GM10847 (cell line): Measurements from ENCODE around the gene BCL11A.
A peak's percentile ranks its signal among the peaks of the same experiment; 100 is the strongest.

Source experiments
- POLR2A ChIP-seq: IDR thresholded peaks from 2 replicates; pipeline ENCODE4 v1.6.1; 2011; ENCODE audit not compliant: insufficient read length; ENCODE audit errors: extremely low read depth

BCL11A gene

DNA sequence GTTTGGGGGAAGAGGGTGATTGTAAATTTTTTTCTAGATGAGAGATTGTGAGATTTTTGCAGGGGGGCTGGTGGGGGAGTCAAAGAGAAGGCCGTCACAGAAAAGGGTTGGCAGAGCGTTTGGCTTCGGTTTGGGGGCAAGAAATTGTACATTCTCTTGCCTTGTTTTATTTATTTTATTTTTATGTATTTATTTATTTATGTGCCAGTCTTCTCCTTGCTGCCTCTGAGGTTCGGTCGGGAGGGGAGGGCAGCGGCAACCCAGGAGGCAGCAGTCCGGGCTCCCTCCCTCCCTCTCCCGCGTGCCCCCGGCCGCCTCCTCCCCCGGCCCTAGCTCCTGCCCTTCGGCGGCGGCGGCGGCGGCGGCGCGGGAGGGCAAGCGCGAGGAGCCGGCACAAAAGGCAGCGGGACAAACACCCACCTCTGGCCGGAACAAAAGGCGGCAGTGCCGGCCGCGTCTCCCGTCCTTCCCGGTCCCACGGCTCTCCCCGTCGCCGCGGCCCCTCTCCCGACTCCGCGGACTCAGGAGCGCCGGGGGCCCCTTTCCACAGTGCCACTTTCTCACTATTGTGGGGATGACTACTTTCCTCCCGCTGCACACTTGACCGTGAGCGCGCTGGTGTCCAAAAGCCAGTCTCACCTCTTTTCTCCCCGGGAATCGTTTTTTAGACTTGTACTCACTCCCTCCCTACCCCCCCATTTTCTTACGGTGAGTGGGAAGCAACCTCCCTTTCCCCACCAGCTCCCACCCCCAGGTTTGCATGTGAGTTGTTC is 1.2 kb downstream of the BCL11A start:
- TF ChIP-seq POLR2A, result no peak

- TF ChIP-seq POLR2A, result peak; percentile 27
These were observed 2.0 kb downstream of the BCL11A start for GRCh38 chr2:60551240-60552077.

- no peak for TF ChIP-seq POLR2A
These were observed 2.5 kb downstream of the BCL11A start for GRCh38 chr2:60550984-60551239.

DNA sequence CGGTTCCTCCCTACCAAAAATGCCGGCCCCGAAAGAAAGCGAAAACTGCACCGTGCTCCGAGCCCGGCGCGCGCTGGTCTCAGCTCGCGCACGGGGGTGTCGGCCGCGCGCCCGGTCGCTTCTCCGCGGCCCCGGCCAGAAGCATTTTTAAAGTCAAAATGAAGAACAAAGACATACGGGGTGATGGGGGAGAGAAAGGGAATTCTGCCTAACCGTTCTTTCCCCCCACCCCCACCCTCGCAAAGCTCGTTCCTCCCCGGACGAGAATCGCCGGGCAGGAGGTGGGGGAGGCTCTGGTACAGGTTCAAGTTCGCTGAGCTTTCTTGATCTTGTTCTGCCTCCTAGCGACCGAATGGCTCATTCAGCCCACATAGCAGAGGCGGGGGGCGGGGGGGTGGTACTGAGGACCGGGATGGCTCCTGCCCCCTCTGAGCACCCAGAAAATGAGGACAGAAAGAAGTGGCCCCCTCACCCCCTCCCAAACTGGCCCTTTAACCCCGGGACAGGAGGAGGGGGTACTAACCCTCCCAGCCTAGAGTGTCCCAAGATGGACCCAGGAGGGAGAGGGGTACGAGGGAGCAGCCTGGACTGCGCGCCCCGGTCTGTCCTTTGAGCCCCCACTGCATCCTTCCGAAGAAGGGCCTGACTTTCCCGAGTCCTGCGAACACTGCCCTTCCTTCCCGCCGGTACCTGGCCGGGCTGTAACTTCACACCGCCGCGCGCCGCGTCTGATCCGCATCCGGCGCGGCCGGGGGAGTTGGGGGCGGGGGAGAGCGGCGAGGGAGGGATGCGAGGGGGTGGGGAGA is 3.1 kb downstream of the BCL11A start:
- TF ChIP-seq POLR2A, result no peak

DNA sequence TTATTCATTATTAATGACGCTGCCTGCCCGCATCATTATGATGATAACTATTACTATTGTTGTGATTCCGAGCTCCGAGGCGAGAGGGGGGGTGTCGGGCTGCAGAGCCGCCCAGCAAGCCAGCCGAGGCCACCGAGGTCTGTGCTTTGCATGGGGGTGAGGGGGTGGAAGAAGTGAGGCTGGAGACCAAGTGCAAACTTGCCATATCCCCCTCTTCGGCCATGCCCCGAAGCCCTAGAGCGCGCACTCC is 3.6 kb downstream of the BCL11A start:
- no peak for TF ChIP-seq POLR2A

DNA sequence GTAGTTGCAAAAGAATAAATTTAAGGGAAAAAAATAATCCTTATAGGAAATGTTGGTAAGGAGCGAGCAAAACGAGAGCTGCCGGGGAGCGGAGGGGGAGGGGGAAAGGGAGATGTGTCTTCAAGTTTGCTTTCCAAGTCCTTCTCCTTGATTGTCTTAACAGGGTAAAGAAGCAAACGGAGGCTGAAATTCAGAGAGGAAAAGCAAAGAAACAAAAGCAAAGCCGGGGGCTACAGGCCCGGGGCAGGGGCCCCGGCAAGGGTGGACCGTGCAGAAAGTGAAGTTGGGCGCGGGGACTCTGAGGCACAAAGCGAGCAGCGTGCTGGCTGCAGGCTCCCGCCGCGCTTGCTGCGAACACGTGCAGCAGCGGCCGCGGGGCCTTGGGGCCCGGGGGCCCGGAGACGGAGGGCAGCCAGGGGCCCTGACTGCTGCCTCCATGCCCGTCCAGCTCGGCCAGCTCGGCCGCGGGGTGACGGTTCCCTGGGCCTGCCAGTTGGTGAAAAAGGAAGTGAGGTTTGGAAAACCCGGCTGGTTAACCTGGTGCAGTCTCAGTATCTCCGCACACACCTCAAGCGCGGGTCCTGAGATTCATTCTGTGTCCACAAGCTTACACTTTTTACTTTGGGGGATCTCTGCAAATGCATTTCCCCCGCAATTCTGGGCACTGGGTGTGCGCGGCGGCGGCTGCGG is 4.1 kb downstream of the BCL11A start:
- TF ChIP-seq POLR2A, result no peak

- TF ChIP-seq POLR2A, result no peak
These were observed 4.6 kb downstream of the BCL11A start for GRCh38 chr2:60548845-60549237.

DNA sequence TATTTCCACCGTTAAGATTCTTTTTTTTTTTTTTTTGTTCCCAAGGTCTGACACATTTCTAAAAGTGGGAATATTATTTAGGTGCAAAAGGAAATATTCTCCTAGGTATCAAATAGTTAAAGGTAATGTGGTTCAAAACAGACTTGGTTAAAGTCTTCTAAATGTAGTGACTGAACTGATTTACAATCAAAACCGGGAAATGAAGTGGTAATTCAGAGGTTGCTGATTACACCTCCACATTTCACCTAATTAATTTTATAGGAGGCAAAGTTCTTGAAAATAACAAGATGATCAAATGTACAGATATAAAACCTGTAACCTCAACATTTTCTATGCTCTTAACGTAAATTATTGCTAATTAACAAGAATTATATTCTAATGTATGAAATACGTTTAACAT is 5.1 kb downstream of the BCL11A start:
- no peak for TF ChIP-seq POLR2A

DNA sequence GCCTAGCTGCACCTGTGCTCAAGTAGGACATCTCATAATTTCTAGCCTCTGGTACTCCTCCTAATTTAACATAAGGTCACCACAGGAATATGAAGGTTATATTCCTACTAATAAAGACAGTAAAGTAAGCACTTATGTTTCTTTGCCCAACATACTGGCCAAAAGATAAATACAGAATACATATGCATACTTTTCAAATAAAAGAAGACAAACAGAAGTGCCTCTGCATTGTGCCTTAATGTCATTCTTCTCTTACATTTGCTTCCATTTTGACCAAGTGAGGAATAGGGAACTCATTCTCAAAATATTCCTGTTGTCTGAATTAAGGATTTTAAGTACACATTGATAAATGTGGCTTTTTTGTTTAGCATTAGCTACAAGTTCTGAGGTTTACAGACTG is 5.6 kb downstream of the BCL11A start:
- TF ChIP-seq POLR2A, result no peak

GRCh38 chr2:60546756-60547420 is 6.6 kb downstream of the BCL11A start:
- TF ChIP-seq POLR2A, result no peak

DNA sequence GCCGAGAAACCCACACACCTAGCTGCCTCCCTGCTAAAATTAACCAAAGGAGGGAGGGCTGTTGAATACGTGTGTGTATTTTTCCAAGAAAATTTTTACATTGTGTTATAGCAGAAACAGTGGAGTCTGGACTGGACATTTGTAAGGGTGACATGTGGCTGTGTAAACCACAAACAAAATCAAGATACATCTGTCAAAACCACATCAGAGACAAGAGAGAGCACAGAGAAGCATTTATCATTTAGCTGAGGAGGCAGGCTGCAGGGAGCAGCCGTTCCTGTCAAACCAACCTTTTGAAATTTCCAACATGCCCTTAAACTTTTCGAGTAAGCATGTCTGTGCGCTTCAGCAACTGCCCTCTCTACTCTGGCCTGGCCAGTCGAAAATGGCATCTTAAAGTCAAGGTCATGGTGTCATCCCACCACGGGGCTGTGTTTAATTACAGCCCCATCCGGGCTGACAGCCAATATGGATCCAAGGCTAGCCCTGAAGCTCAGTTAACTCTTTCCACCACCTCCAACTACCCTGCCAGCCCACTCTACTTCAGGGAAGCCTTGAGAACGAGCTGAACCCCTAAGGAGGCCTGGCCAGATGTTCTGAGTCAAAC is 8.4 kb downstream of the BCL11A start:
- TF ChIP-seq POLR2A, result no peak

DNA sequence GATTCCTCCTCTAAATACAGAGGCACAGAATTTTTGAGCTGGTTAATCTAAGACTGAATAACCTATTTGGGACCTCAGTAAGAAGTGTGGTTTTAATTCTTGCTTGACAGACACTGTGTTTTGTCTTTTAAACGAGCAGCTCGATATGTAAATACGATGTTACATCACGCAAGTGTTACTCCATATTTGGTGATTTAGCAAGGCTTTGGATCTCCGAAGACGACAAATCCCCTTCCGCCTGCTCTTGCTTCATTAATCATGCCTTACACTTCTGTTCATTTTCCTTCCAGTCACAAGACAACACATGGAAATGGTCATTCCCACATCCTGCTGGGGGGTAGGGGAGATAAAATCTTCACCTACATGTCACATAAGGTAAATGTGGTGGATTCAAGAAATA is 9.4 kb downstream of the BCL11A start:
- no peak for TF ChIP-seq POLR2A

GRCh38 chr2:60541056-60541651 is 12.3 kb downstream of the BCL11A start:
- no peak for TF ChIP-seq POLR2A

DNA sequence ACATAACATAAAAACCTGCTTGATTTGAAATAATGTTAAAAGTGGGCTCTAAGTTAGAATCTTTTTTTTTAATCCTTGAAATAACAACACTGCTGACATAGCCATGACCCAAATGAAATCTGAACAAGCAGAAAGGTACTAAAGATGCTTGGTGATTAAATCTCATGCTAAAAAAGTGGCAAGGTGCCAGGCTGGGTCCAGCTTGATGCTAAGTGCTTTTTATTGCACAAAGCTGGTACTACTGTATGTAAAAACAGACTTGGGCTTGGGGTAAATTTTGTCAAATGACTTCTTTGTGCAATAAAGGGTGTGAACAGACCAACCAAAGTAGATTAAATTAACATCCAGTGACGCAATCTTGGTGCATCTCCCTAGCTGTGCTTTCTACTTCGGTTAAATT is 13.4 kb downstream of the BCL11A start:
- TF ChIP-seq POLR2A, result no peak
